ENCODE measurements around the gene AKR1C8.
A peak's percentile ranks its signal among the peaks of the same experiment; 100 is the strongest.
"Not testable (repeated sequence)": the region's sequence is repeated elsewhere in the genome, so short reads cannot be mapped to it uniquely, and the experiment has no call there.

The AKR1C8 gene
- 0.15 to 1.1 (median 0.39) reads per million in 4 donors for total RNA-seq

DNA sequence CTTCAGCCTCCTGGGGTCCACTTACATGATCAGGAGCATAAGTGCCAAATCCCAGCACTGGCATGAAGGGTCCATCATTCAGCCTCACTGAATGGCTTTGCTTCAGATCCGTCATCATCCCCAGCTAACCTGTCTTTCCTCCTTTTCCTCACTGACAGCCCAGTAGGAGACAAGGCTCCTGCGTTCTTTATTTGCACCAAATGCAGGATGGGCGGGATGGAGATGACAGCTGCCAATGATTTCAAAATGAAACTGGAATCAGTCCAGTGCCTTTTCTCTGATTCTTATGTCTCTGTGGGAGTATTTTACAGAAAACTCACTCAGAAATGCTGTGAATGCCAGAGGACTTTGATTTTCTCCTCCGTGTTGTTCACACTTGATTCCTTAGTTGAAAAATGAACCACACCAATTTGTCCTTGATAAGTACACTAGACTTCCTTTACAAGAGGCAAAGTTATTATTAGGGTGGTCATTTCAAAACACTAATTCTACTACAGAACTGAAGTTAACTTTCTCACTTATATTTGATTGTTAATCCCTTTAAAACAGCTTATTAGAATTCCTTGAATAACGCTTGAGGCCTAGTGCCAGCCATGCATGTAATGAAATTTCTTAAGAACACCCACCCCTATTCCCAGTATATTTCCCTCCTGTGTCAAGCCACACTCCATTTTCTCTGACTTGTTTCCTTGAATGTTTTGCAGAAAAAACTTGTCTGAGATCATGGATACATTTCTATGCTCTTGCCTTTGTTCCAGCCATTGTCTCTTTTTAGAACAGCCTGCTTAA lies at the start of gene AKR1C8:
TSS of gene AKR1C8 (minus strand) at position 164 of the 789 bp plus-strand sequence. CDS start at position 118, 46 bp downstream.
- DNase-seq = no peak

DNA sequence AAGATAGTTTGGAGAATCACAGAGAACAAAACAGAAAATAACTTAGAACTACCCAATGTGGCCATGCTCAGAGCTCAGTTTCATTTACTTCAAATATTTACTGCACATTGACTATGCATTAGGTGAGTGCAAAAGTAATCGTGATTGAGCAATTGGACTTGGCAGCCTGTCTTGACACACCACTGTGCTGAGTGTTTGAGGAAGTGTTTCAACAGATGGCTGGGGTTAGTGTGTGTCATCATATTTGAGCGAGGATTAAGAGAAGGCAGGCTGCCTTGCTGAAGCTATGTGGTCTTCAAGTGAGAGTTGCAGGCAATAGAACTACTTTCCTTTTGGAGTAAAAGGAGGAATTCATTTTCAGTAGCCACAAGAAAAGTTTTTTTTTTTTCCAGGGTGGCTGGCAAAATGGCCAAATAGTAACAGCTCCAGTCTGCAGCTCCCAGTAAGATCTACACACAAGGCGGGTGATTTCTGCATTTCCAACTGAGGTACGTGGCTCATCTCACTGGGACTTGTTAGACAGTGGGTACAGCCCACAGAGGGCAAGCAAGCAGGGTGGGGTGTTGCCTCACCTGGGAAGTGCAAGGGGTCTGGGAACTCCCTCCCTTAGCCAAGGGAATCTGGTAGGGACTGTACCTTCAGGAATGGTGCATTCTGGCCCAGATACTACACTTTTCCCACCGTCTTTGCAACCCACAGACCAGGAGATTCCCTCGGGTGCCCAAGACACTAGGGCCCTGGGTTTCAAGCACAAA lies 49.3 kb upstream of the AKR1C8 start:
- no peak for DNase-seq

DNA sequence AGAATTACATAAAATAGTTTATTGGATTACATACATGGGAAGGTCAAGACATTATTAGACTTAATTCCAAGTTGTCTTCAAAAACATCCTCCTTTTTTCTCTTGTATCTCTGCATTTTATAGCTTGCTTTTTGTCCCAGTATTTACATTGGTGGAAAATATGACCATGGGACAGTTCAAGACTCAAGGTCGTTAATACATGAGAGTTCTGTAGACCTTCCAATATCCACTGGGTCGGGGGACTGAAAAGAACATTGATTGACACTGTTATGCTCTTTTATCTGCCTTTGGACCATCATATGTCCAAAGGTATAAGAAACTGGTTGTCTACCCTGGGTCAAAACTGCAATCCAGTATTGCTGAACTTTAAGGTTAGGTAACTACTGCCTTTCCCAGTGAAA lies 48.4 kb upstream of the AKR1C8 start:
- no peak for DNase-seq

- no peak for DNase-seq
These were observed 44.1 kb upstream of the AKR1C8 start for GRCh38 chr10:5229019-5229418.

DNA sequence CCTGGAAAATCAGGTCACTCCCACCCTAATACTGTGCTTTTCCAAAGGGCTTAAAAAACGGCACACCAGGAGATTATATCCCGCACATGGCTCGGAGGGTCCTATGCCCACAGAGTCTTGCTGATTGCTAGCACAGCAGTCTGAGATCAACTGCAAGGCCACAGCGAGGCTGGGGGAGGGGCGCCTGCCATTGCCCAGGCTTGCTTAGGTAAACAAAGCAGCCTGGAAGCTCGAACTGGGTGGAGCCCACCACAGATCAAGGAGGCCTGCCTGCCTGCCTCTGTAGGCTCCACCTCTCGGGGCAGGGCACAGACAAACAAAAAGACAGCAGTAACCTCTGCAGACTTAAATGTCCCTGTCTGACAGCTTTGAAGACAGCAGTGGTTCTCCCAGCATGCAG lies 38.0 kb upstream of the AKR1C8 start:
- not testable (repeated sequence) for DNase-seq

- DNase-seq = no peak
These were observed 34.3 kb upstream of the AKR1C8 start for GRCh38 chr10:5219262-5219661.

DNA sequence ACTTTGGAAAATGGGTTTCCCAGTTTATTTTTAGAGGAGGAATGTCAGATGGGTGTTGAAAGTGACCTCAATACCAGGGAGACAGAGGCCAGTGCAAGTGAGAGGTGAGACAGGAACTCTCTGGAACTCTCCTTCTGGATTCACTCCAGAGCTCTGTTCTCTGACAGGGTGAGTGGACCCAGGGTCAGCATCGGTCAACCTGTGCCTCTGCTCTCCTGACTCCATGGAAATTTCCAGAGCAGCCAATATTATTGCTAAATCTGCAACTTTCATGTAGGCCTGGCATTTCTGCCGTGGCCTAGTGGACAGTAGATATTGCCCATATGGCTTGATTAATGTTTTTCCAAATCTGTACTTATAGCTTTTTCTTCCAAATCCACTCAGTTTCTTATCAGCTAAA lies 31.9 kb upstream of the AKR1C8 start:
- DNase-seq = no peak

GRCh38 chr10:5211696-5212536 lies 27.0 kb upstream of the AKR1C8 start:
- DNase-seq = no peak

DNA sequence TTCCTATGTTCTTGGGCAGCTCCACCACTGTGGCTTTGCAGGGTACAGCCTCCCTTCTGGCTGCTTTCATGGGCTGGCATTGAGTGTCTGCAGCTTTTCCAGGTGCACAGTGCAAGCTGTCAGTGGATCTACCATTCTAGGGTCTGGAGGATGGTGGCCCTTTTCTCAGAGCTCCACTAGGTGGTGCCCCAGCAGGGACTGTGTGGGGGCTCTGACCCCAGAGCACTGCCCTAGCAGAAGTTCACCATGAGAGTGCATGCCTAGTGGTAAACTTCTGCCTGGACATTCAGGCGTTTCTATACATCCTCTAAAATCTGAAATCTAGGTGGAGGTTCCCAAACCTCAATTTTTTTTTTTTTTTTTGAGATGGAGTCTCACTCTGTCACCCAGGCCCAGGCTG lies 25.3 kb upstream of the AKR1C8 start:
- peak in 1 of 5 donors; percentile 14 for DNase-seq

GRCh38 chr10:5209776-5210175 lies 24.8 kb upstream of the AKR1C8 start:
- not testable (repeated sequence) for DNase-seq

DNA sequence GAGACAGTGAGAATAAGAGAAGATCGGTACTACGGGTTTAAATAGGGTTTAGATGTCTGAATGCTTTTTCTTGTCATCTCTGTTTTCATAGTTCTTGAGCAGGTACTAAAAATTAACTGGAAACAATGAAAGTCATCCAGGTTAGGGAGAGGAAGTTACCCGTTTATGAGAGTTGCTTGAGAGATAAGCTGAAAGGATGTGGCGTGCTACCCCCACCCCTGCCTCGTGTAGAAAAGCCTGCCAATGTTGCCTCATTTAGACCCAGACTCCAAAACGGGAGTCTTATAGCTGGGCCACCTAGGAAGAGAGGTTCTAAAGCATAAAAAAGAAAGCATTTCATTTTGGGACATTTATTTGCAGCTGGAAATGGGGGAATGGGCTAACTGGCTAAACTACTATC lies 21.8 kb upstream of the AKR1C8 start:
- DNase-seq = peak in 1 of 5 donors; percentile 25

- DNase-seq = no peak
These were observed 14.4 kb upstream of the AKR1C8 start for GRCh38 chr10:5199398-5199797.

- no peak for DNase-seq
These were observed 13.4 kb upstream of the AKR1C8 start for GRCh38 chr10:5198386-5198785.

DNA sequence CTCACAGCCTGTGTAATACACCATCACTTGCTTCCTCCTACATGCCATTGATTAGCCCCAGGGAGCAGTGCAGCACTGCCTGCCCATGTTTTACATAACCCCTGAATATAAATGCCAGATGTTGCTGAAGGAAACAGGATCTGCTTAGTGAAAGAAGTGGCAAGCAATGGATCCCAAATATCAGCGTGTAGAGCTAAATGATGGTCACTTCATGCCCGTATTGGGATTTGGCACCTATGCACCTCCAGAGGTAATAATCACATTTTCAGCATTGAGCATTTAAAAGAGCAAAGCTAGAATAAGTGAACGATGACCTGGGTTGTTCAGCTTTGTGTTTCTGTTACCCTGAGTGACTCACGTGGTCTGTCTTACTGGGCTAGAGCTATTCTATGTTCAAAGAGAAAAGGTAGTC lies 11.8 kb upstream of the AKR1C8 start, which contains the start of gene AKR1C4:
TSS of gene AKR1C4 (plus strand) at position 136 of the 412 bp plus-strand sequence. CDS start at position 167, 31 bp downstream.
- DNase-seq = no peak

- DNase-seq = no peak
These were observed 10.9 kb upstream of the AKR1C8 start for GRCh38 chr10:5195727-5196374.

DNA sequence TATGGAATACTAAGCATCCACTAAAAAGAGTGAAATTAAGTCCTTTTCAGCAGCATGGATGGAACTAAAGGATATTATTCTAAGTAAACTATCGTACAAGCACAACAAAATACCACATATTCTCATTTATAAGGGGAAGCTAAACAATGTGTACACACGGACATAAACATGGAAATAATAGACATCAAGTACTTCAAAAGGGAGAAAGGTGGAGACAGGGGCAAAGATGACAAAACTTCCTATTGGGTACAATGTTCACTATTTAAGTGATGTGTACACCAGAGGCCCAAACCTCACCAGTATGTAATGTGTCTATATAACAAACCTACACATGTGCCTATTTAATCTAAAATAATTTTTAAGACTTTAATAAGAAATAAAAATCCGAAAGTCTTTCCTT lies 9.5 kb upstream of the AKR1C8 start:
- DNase-seq = no peak

DNA sequence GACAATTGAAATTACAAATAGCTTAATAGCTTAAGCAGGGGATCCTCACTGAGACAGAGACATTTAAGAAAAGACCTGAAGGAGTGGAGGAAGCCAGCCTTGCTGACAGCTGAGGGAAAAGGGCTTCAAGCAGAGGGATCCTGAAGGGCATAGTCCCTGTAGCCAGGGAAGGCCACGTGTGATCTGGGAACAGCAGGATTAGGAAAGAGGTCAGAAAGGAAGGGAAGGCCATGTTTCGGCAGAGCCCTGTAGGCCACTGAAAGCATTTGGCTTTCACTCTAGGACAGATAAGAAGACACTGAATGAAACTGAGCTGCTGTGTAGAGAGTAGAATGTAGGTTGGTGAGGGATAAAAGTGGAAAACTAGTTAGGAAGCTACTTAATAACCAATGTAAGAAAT lies 3.4 kb upstream of the AKR1C8 start:
- DNase-seq = no peak

DNA sequence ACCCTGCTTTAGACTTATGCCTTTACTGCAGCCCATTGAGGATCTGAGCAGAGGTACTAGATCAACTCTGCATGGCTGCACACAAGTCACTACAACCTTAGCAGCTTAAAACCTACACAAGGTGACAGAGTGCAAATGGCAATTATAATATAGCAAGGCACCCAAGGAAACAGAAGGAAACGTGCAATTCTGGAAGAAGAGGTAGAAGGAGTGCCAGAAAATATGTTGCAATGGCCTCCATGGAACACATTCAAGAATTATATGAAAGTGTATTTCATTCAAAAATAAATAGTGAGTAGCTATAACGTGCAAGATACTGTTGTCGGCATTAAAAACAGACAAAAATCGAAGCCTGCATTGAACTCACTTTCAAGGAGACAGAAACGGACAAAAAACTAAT lies 2.9 kb upstream of the AKR1C8 start:
- no peak for DNase-seq

DNA sequence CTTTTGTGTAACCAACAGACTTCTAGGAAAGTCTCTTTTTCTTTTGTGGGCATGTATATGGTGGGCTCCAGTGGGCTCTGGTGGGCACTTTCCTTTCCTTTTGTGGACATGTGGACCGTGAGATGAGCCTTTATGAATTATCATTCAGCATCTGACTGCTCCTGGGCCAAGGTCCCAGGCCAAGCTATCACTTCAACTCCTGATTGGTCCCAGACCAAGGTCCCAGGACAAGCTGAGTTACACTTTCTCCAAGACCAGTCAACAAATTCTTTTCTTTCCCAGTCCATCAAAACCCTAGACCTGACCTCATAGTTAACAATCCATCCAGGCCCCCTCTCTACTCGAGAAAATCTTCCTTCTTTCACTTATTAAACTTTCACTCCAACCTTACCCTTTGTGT lies 1.0 kb downstream of the AKR1C8 start:
- DNase-seq = no peak

DNA sequence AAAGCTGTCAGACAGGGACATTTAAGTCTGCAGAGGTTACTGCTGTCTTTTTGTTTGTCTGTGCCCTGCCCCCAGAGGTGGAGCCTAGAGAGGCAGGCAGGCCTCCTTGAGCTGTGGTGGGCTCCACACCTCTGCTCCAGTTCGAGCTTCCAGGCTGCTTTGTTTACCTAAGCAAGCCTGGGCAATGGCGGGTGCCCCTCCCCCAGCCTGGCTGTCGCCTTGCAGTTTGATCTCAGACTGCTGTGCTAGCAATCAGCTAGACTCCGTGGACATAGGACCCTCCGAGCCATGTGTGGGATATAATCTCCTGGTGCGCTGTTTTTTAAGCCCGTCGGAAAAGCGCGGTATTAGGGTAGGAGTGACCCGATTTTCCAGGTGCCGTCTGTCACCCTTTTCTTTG lies 4.4 kb downstream of the AKR1C8 start:
- not testable (repeated sequence) for DNase-seq

GRCh38 chr10:5175581-5175980 lies 9.4 kb downstream of the AKR1C8 start:
- DNase-seq = not testable (repeated sequence)

GRCh38 chr10:5168897-5169420 lies 16.0 kb downstream of the AKR1C8 start:
- peak in 1 of 5 donors; percentile 56 for DNase-seq

Measured in T-helper 1 cell (primary cell).